SH-SY5Y (cell line): ENCODE data around the gene NFKB1.

Source experiments
- GATA2 ChIP-seq: IDR thresholded peaks from 2 replicates; pipeline ENCODE4 v1.6.1; 2011; ENCODE audit warnings: mild to moderate bottlenecking, low read depth, low read length
- GATA3 ChIP-seq: IDR thresholded peaks from 2 replicates; pipeline ENCODE4 v1.6.1; 2011; ENCODE audit warnings: low read depth, mild to moderate bottlenecking, low read length, moderate library complexity

GRCh38 chr4:102454268-102454667 is 46.9 kb upstream of the NFKB1 start:
- no peak for TF ChIP-seq GATA2
- no peak for TF ChIP-seq GATA3
